ENCODE results near the gene NR5A1. TPM values are rescaled to one million over a fixed set of nuclear protein-coding genes. Genes with fewer than 3 reads are reported as not detected.

Gene NR5A1
- total and polyA plus RNA-seq, 4 donors: not detected

DNA sequence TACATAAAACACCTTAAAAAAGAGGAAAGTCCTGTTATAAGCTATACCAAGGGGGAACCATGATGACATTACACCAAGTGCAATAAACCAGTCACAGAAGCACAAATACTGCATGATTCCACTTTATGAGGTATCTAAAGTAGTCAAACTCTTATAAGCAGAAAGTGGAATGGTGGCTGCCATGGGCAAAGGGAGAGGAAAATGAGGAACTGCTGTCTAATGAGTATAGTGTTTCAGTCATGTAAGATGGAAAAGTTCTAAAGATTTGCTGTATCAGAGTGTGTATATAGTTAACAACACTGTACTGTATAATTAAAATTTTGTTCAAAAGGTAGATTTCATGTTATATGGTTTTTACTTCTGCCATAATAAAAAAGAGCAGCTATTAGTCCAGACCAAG is 34.6 kb upstream of the NR5A1 start:
- intact Hi-C loops (cut with DNase I): no loop called here
- Histone ChIP-seq H3K9me3 (ENCODE audit: control insufficient read depth, low read length) (no peaks in the 10 kb centered on the region), H3K27ac (ENCODE audit: low read depth in 1 of 2, low read length in 2 of 2) (no peak overlapping the region)

GRCh38 chr9:124537926-124538325 is 30.7 kb upstream of the NR5A1 start:
- 94 to 97% methylated on average over 8 of the region's 8 CpGs for WGBS, 2 donors
- no peak for DNase-seq
- no peak for ATAC-seq (ENCODE audit: low FRiP score)
- no peaks in the 10 kb centered on the region for H3K27me3 ChIP-seq (ENCODE audit: control insufficient read depth in 1 of 2, insufficient read depth in 2 of 2, low read length in 1 of 2)
- no peak overlapping the region for H3K4me3 ChIP-seq (ENCODE audit: low read length in 2 of 2)
- no peak overlapping the region for H3K27ac ChIP-seq (ENCODE audit: low read depth in 1 of 2, low read length in 2 of 2)
- H3K36me3 ChIP-seq (ENCODE audit: control insufficient read depth in 1 of 2, insufficient read depth in 2 of 2, low read length in 1 of 2): no peaks in the 10 kb centered on the region
- intact Hi-C loops (cut with DNase I): loop anchor here in 1 of 2 donors (5.0 kb wide), 1 partner anchor 996 kb away; no protein-coding TSS in a partner anchor
- H3K4me1 ChIP-seq (ENCODE audit: control insufficient read depth in 1 of 2, insufficient read depth in 2 of 2, low read length in 2 of 2): no peaks in the 10 kb centered on the region
- no peaks in the 10 kb centered on the region for H3K9me3 ChIP-seq (ENCODE audit: control insufficient read depth, low read length)

More for the DNA sequence above, 34.6 kb upstream of the NR5A1 start:
- Histone ChIP-seq H3K36me3 (ENCODE audit: control insufficient read depth in 1 of 2, insufficient read depth in 2 of 2, low read length in 1 of 2) (no peaks in the 10 kb centered on the region), H3K4me3 (ENCODE audit: low read length in 2 of 2) (no peak overlapping the region), H3K4me1 (ENCODE audit: control insufficient read depth in 1 of 2, insufficient read depth in 2 of 2, low read length in 2 of 2) (no peaks in the 10 kb centered on the region), H3K27me3 (ENCODE audit: control insufficient read depth in 1 of 2, insufficient read depth in 2 of 2, low read length in 1 of 2) (no peaks in the 10 kb centered on the region)
- no peak for ATAC-seq (ENCODE audit: low FRiP score)
- DNase-seq: no peak

DNA sequence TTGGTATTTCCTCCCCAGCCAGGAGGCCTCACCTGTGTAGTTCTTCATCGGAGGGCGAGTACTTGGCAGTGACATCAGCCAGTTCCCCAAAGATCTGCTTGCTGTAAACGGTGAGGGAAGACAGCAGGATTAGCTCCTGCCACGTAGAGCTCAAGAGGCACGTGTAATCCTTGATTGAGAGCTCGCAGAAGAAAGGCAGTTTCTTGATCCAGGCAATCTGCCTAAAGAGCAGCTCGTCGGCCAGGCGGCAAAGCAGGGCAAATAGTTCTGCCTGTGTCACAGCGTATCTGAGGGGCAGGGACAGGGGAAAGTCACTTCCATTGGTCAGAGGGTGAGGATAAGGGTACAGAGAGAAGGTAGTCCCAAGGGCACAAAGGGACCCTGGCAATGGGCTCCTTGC is 28.6 kb upstream of the NR5A1 start:
- DNase-seq: no peak
- Histone ChIP-seq H3K27me3 (ENCODE audit: control insufficient read depth in 1 of 2, insufficient read depth in 2 of 2, low read length in 1 of 2) (no peaks in the 10 kb centered on the region), H3K4me3 (ENCODE audit: low read length in 2 of 2) (no peak overlapping the region), H3K4me1 (ENCODE audit: control insufficient read depth in 1 of 2, insufficient read depth in 2 of 2, low read length in 2 of 2) (no peaks in the 10 kb centered on the region), H3K36me3 (ENCODE audit: control insufficient read depth in 1 of 2, insufficient read depth in 2 of 2, low read length in 1 of 2) (no peaks in the 10 kb centered on the region), H3K9me3 (ENCODE audit: control insufficient read depth, low read length) (no peaks in the 10 kb centered on the region), H3K27ac (ENCODE audit: low read depth in 1 of 2, low read length in 2 of 2) (no peak overlapping the region)
- intact Hi-C loops (cut with DNase I): loop anchor here in 1 of 2 donors (5.0 kb wide), 1 partner anchor 994 kb away; no protein-coding TSS in a partner anchor
- no peak for ATAC-seq (ENCODE audit: low FRiP score)
- WGBS, 2 donors: 86 to 89% methylated on average over 10 of the region's 10 CpGs

DNA sequence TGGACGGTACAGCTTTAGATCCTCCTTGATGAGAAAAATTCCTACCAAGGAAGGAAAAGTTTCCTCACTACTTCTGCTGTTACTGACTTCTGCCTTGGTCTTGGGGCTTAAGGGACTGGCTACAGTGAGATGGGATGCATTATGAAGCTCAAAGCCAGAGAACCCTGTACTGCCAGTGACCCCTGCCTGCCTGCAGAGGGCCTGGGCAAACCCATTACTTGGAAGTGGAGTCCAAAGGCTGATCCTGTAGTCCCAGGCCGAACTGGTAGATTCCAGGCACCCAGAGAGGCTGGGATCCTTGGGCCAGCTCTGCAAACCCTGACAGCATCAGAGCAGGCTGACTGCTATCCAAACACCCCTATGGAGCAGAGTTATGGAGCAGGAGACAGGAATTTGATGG is 25.7 kb upstream of the NR5A1 start:
- no peak for DNase-seq
- no peaks in the 10 kb centered on the region for H3K27me3 ChIP-seq (ENCODE audit: control insufficient read depth in 1 of 2, insufficient read depth in 2 of 2, low read length in 1 of 2)
- H3K27ac ChIP-seq (ENCODE audit: low read depth in 1 of 2, low read length in 2 of 2): no peak overlapping the region
- 76 to 80% methylated on average over 2 of the region's 2 CpGs for WGBS, 2 donors
- intact Hi-C loops (cut with DNase I): no loop called here
- no peaks in the 10 kb centered on the region for H3K36me3 ChIP-seq (ENCODE audit: control insufficient read depth in 1 of 2, insufficient read depth in 2 of 2, low read length in 1 of 2)
- no peak overlapping the region for H3K4me3 ChIP-seq (ENCODE audit: low read length in 2 of 2)
- no peak for ATAC-seq (ENCODE audit: low FRiP score)
- no peaks in the 10 kb centered on the region for H3K4me1 ChIP-seq (ENCODE audit: control insufficient read depth in 1 of 2, insufficient read depth in 2 of 2, low read length in 2 of 2)
- no peaks in the 10 kb centered on the region for H3K9me3 ChIP-seq (ENCODE audit: control insufficient read depth, low read length)

DNA sequence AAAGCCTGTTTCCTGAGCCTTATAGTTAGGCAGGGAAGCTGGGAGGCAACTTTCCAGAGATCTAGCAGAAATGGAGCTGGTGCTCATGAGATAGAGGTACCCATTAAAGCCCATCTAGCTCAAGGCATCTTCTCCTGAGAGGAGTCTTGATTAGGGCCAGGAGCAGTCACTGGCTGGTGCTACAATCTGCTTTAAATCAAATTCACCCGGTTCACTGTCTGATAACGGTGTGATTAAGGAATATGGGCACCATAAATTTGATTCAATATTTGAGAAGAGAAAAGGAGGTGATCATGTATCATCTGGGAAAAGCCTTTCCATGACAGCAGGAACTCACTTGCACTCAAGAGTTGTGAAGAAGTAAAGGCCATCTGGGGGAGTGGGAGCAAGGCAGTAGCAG is 23.9 kb upstream of the NR5A1 start:
- no peaks in the 10 kb centered on the region for H3K36me3 ChIP-seq (ENCODE audit: control insufficient read depth in 1 of 2, insufficient read depth in 2 of 2, low read length in 1 of 2)
- H3K27ac ChIP-seq (ENCODE audit: low read depth in 1 of 2, low read length in 2 of 2): no peak overlapping the region
- intact Hi-C loops (cut with DNase I): no loop called here
- 84 to 86% methylated on average over 2 of the region's 2 CpGs for WGBS, 2 donors
- no peak for DNase-seq
- H3K27me3 ChIP-seq (ENCODE audit: control insufficient read depth in 1 of 2, insufficient read depth in 2 of 2, low read length in 1 of 2): no peaks in the 10 kb centered on the region
- ATAC-seq (ENCODE audit: low FRiP score): no peak
- H3K4me3 ChIP-seq (ENCODE audit: low read length in 2 of 2): no peak overlapping the region
- H3K4me1 ChIP-seq (ENCODE audit: control insufficient read depth in 1 of 2, insufficient read depth in 2 of 2, low read length in 2 of 2): no peaks in the 10 kb centered on the region
- no peaks in the 10 kb centered on the region for H3K9me3 ChIP-seq (ENCODE audit: control insufficient read depth, low read length)

GRCh38 chr9:124530246-124530645 is 23.0 kb upstream of the NR5A1 start:
- intact Hi-C loops (cut with DNase I): no loop called here
- ATAC-seq (ENCODE audit: low FRiP score) (no peak), DNase-seq (no peak)
- Histone ChIP-seq H3K27me3 (ENCODE audit: control insufficient read depth in 1 of 2, insufficient read depth in 2 of 2, low read length in 1 of 2) (no peaks in the 10 kb centered on the region), H3K9me3 (ENCODE audit: control insufficient read depth, low read length) (no peaks in the 10 kb centered on the region), H3K4me3 (ENCODE audit: low read length in 2 of 2) (no peak overlapping the region), H3K36me3 (ENCODE audit: control insufficient read depth in 1 of 2, insufficient read depth in 2 of 2, low read length in 1 of 2) (no peaks in the 10 kb centered on the region), H3K27ac (ENCODE audit: low read depth in 1 of 2, low read length in 2 of 2) (no peak overlapping the region), H3K4me1 (ENCODE audit: control insufficient read depth in 1 of 2, insufficient read depth in 2 of 2, low read length in 2 of 2) (no peaks in the 10 kb centered on the region)
- WGBS, 2 donors: 49 to 59% methylated on average over 4 of the region's 4 CpGs

DNA sequence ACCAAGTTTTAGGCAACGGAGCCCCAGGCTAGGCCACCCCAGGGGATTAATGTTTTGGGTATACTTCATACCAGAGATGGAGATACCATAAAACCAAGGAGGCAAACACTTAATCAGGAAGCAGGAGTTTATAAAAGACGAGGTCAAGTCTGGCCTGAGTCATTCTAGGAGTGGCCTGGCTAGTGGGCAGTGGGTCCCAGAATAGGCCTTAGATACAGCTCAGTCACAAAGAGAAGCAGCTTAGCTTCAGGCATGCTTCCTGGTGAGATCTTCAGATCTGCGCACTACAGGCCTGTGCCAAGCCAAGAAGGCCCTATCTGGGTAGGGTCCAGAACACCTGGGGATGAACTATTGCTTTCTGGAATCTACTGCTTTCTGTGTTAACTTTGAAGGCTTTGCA is 20.6 kb upstream of the NR5A1 start:
- WGBS, 2 donors: 71 to 79% methylated on average over 3 of the region's 3 CpGs
- intact Hi-C loops (cut with DNase I): no loop called here
- no peak for ATAC-seq (ENCODE audit: low FRiP score)

DNA sequence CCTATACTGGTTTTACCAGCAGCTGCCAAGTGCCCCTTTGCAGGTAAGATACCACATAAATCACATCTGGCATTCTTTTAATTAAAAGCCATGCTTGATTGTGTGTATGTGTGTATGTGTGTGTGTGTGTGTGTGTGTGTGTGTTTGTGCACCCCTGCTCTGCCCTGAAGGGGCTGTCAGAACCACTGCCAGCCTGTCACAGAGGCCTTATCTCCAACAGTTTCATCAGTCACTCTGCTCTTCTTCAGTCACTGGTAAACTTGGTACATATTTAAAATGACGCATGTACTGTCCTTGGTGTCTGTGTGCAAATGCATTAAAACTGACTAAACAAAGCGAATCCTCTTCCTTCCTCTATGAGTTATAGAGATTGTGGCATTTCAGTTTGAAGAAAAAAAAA is 19.0 kb upstream of the NR5A1 start:
- H3K27ac ChIP-seq (ENCODE audit: low read depth in 1 of 2, low read length in 2 of 2): no peak overlapping the region
- H3K9me3 ChIP-seq (ENCODE audit: control insufficient read depth, low read length): no peaks in the 10 kb centered on the region
- H3K27me3 ChIP-seq (ENCODE audit: control insufficient read depth in 1 of 2, insufficient read depth in 2 of 2, low read length in 1 of 2): no peaks in the 10 kb centered on the region
- no peaks in the 10 kb centered on the region for H3K36me3 ChIP-seq (ENCODE audit: control insufficient read depth in 1 of 2, insufficient read depth in 2 of 2, low read length in 1 of 2)
- DNase-seq: no peak
- intact Hi-C loops (cut with DNase I): no loop called here
- no peak overlapping the region for H3K4me3 ChIP-seq (ENCODE audit: low read length in 2 of 2)
- no peak for ATAC-seq (ENCODE audit: low FRiP score)
- WGBS, 2 donors: 90 to 94% methylated on average over 2 of the region's 2 CpGs
- H3K4me1 ChIP-seq (ENCODE audit: control insufficient read depth in 1 of 2, insufficient read depth in 2 of 2, low read length in 2 of 2): no peaks in the 10 kb centered on the region

More for the DNA sequence above, 20.6 kb upstream of the NR5A1 start:
- no peak for DNase-seq
- no peaks in the 10 kb centered on the region for H3K36me3 ChIP-seq (ENCODE audit: control insufficient read depth in 1 of 2, insufficient read depth in 2 of 2, low read length in 1 of 2)
- no peaks in the 10 kb centered on the region for H3K27me3 ChIP-seq (ENCODE audit: control insufficient read depth in 1 of 2, insufficient read depth in 2 of 2, low read length in 1 of 2)
- H3K4me1 ChIP-seq (ENCODE audit: control insufficient read depth in 1 of 2, insufficient read depth in 2 of 2, low read length in 2 of 2): no peaks in the 10 kb centered on the region
- no peak overlapping the region for H3K4me3 ChIP-seq (ENCODE audit: low read length in 2 of 2)
- H3K27ac ChIP-seq (ENCODE audit: low read depth in 1 of 2, low read length in 2 of 2): no peak overlapping the region
- no peaks in the 10 kb centered on the region for H3K9me3 ChIP-seq (ENCODE audit: control insufficient read depth, low read length)

DNA sequence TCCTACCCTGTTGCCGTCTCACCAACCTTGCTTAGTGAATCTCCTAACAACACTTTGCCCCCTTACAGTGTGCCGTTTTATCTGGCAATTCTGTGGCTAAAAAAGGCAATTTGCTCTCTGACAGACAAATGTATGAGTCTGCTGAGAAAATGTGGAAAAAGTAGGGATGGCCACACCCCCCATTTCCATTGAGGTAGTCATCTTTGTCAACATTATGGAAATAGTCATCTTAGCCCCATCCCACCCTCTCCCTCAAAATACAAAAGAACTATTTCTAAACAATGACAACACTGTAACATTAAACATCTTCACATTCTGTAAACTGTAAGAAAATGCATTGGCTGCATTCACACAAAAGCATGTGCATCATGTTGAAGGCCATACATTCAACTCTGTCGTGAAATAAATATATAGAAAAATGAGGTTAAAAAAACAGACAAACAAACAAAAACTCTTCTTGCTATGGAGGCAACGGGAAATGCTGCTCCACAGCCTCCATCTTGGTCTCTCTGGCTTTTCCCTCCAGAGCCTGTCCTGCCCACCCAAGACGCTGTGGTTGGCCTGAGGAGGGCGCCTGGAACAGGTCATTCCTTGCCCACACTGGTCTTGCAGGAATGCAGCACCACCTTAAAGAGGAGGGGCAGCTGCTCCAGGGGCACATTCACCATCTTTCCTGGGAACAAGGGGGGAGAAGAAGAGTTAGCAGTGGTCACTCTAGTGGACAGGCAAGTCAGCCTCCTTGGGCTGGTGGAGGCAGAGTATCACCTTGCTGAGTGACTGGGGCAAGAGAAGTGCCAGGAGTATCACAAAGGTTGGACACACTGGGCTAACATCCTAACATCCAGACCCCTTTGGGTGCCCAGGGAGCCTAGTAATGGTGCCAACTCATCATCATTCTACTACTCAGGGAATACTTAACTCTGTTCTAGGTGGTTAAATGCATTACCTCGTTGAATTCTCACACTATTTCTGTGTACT is 15.2 kb upstream of the NR5A1 start:
- Histone ChIP-seq H3K9me3 (ENCODE audit: control insufficient read depth, low read length) (no peaks in the 10 kb centered on the region), H3K36me3 (ENCODE audit: control insufficient read depth in 1 of 2, insufficient read depth in 2 of 2, low read length in 1 of 2) (no peaks in the 10 kb centered on the region), H3K4me1 (ENCODE audit: control insufficient read depth in 1 of 2, insufficient read depth in 2 of 2, low read length in 2 of 2) (no peaks in the 10 kb centered on the region), H3K27me3 (ENCODE audit: control insufficient read depth in 1 of 2, insufficient read depth in 2 of 2, low read length in 1 of 2) (no peaks in the 10 kb centered on the region), H3K27ac (ENCODE audit: low read depth in 1 of 2, low read length in 2 of 2) (no peak overlapping the region), H3K4me3 (ENCODE audit: low read length in 2 of 2) (no peak overlapping the region)
- DNase-seq: no peak
- no peak for ATAC-seq (ENCODE audit: low FRiP score)
- intact Hi-C loops (cut with DNase I): no loop called here
- 74 to 77% methylated on average over 7 of the region's 7 CpGs for WGBS, 2 donors

All from aorta (tissue), 5 donors.